Activated CD8-positive, alpha-beta T cell treated with anti-CD3 and anti-CD28 coated beads for 36 hours (primary cell): ENCODE measurements around the gene LBP. TPM values are rescaled to one million over a fixed set of nuclear protein-coding genes. Genes with fewer than 3 reads are reported as not detected.

Experiments
- ATAC-seq: fragments of 200-7000 bp; cut with Tn5 transposase; one replicate; pipeline ENCODE4 v1.10.0; 2021; ENCODE audit warnings: mild to moderate bottlenecking, moderate library complexity
- CTCF ChIA-PET: fragments of 350-600 bp; sonication (Branson Sonifier 250); formaldehyde crosslinking; loops from one replicate; lab custom pipeline; 2021; ENCODE audit warnings: antibody characterized with exemption; lab: Charles Lee
- POLR2A ChIA-PET: fragments of 350-600 bp; sonication (Branson Sonifier 250); formaldehyde crosslinking; loops from one replicate; lab custom pipeline; 2021; ENCODE audit warnings: antibody characterized with exemption; lab: Charles Lee
- DNase-seq: peaks from one replicate; pipeline ENCODE4 v3.0.0-alpha.2; 2020
- H3K27ac Mint-ChIP-seq: one replicate; pipeline ENCODE4 v1.8.0; 2021; ENCODE audit warnings: mild to moderate bottlenecking, mixed read lengths
- H3K27me3 Mint-ChIP-seq: one replicate; pipeline ENCODE4 v1.8.0; 2021; ENCODE audit warnings: mixed read lengths
- H3K36me3 Mint-ChIP-seq: one replicate; pipeline ENCODE4 v1.8.0; 2021; ENCODE audit warnings: low read depth, mixed read lengths
- H3K4me1 Mint-ChIP-seq: one replicate; pipeline ENCODE4 v1.8.0; 2021; ENCODE audit warnings: low read depth, mixed read lengths
- H3K4me3 Mint-ChIP-seq: one replicate; pipeline ENCODE4 v1.8.0; 2021; ENCODE audit warnings: mild to moderate bottlenecking, moderate library complexity, mixed read lengths
- H3K9me3 Mint-ChIP-seq: one replicate; pipeline ENCODE4 v1.8.0; 2021; ENCODE audit warnings: mixed read lengths
- CTCF ChIP-seq: fragments of 200-600 bp; IDR thresholded peaks from one replicate; pipeline ENCODE4 v1.8.0; 2022; ENCODE audit warnings: antibody characterized with exemption, mild to moderate bottlenecking
- intact Hi-C: fragments of 100-400 bp; cut with micrococcal nuclease; formaldehyde crosslinking; loops from one replicate; pipeline ENCODE4 v1.10.0; 2022
- total RNA-seq, 2 experiments: library from RNA; stranded (reverse); gene quantifications; one replicate each; pipeline ENCODE4 v1.2.3, GENCODE V29; 2021

LBP gene
- total RNA-seq, 2 experiments from 2014 or later = not detected

DNA sequence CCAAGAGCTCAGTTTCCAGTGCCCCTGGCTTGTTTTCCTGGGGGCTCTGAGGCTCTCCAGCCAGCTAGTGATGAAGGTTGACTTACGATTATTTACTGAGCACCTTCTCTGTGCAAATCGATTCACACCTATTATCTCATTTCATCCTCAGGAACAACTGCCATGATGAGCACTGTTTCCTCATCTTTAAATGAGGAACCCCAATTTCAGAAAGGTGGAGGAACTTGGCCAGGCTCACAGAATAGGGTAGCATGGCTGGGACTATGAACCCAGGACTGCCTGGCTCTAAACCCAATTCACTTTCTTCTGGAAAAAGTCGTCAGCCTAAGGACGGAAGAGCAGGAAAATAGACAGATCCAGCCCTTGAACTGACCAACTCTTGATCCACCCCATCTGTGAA, 45.8 kb upstream of the LBP start:
- Mint-ChIP-seq H3K27me3 (peaks cover 32% of the 10 kb centered on the region), H3K27ac (no peak overlapping the region), H3K9me3 (no peaks in the 10 kb centered on the region), H3K36me3 (no peaks in the 10 kb centered on the region), H3K4me3 (no peak overlapping the region), H3K4me1 (peaks cover 10% of the 10 kb centered on the region)
- CTCF ChIA-PET = no interaction called here
- POLR2A ChIA-PET = interaction anchor here (0.8 kb wide), 1 partner anchor 8 kb away, joined by 4 read pairs; no protein-coding TSS in a partner anchor
- ATAC-seq (no peak), DNase-seq (no peak)
- TF ChIP-seq CTCF = no peak
- intact Hi-C loops = no loop called here

DNA sequence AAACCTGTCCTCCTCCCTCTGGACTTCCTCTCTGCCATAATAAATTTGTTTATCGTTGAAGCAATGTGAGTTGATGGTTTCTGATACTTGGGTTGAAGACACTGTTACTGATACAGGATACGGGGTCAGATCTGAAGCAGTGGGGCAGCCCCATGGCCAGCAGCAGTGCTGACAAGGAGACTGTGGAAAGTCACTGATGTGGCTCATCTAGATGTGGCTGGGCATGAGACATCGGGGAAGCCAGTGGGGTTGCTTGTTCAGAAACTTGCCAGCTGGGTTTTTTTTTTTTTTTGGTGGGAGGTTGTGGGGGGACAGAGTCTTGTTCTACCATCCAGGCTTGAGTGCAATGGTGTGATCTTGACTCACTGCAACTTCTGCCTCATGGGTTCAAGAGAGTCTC, 45.0 kb upstream of the LBP start:
- Mint-ChIP-seq H3K4me1 (peaks cover 10% of the 10 kb centered on the region), H3K9me3 (no peaks in the 10 kb centered on the region), H3K4me3 (no peak overlapping the region), H3K36me3 (no peaks in the 10 kb centered on the region), H3K27me3 (peaks cover 35% of the 10 kb centered on the region), H3K27ac (no peak overlapping the region)
- DNase-seq = peak; percentile 5
- no peak for TF ChIP-seq CTCF
- no peak for ATAC-seq
- ChIA-PET CTCF (no interaction called here), POLR2A (no interaction called here)
- intact Hi-C loops = no loop called here

DNA sequence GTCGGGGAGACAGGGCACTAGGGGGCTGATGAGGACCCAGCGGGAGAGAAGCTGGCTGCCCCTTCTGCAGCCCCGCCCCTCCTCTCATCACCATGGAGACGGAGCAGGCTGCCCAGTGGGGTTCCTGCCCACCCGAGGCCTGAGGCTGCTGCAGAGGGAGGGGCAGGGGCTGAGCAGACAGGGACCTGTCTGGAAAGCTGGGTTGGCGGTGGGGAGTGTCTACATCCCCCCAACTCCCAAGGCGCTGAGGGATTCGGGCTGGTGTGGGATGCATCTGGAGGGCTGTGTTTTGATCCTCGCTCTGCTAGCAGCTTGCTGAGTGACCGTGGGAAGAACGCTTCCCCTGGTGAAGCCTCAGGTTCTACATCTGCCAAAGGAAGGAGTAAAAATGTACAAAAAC, 43.5 kb upstream of the LBP start:
- H3K36me3 Mint-ChIP-seq = no peaks in the 10 kb centered on the region
- ChIA-PET POLR2A (interaction anchor here (0.6 kb wide), 1 partner anchor 59 kb away, joined by 3 read pairs; no protein-coding TSS in a partner anchor), CTCF (interaction anchor here (0.7 to 1.1 kb wide), 2 partner anchors 35 to 81 kb away, joined by 4 read pairs; no protein-coding TSS in a partner anchor)
- H3K4me1 Mint-ChIP-seq = peaks cover 10% of the 10 kb centered on the region
- TF ChIP-seq CTCF = no peak
- intact Hi-C loops = no loop called here
- no peak for DNase-seq
- no peak overlapping the region for H3K4me3 Mint-ChIP-seq
- no peak for ATAC-seq
- H3K9me3 Mint-ChIP-seq = no peaks in the 10 kb centered on the region
- H3K27ac Mint-ChIP-seq = no peak overlapping the region
- peaks cover 38% of the 10 kb centered on the region for H3K27me3 Mint-ChIP-seq

- intact Hi-C loops = no loop called here
- Mint-ChIP-seq H3K27me3 (peaks cover 38% of the 10 kb centered on the region), H3K9me3 (no peaks in the 10 kb centered on the region), H3K36me3 (no peaks in the 10 kb centered on the region), H3K27ac (no peak within 1 kb of the TSS), H3K4me3 (no peak within 1 kb of the TSS), H3K4me1 (peaks cover 10% of the 10 kb centered on the region)
- ATAC-seq (no peak), DNase-seq (peak; percentile 13)
- POLR2A ChIA-PET = no interaction called here
- CTCF ChIA-PET = interaction anchor here (1.4 kb wide), 1 partner anchor 62 kb away, joined by 3 read pairs; no protein-coding TSS in a partner anchor
- no peak for TF ChIP-seq CTCF
These were observed 42.3 kb upstream of the LBP start, which contains the start of gene BPI for GRCh38 chr20:38303908-38304379. TSS of gene BPI (plus strand) at chr20:38304156. CDS start at chr20:38304224, 68 bp downstream.

DNA sequence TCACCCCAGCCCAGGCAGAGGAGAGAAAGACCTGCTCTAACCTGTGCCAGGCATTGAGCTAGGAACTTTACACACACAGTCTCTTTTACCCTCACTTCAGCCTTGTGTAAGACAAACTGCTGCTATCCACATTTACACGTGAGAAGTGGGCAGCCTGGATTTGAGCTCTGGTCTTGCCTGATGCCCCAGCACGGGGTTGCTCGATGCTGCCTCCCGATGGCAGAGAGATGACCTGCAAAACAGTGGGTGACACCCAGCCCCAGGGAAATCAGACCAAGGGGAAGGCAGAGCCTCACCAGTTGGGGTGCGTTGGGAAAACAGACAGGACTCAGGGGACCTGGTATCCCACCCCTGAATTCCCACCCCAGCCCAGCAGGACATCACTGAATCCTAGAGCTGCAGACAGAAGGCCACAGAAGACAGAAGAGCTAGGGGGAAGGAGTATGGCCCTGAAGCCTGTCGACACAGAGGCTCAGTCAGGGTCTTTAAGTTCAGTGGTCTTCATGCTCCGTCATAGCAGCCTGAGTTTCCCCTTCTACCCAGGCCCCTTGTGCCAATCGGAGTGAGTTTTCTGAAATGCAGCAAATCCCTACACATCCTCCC, 41.3 kb upstream of the LBP start:
- ChIA-PET POLR2A (interaction anchor here (0.7 kb wide), 1 partner anchor 664 kb away, joined by 3 read pairs; no protein-coding TSS in a partner anchor), CTCF (interaction anchor here (0.7 to 1.4 kb wide), 4 partner anchors 25 to 248 kb away, joined by 3 read pairs; no protein-coding TSS in a partner anchor)
- TF ChIP-seq CTCF = peak; percentile 41
- H3K27me3 Mint-ChIP-seq = peaks cover 40% of the 10 kb centered on the region
- no peak overlapping the region for H3K27ac Mint-ChIP-seq
- no peak overlapping the region for H3K4me3 Mint-ChIP-seq
- DNase-seq (peak; percentile 45), ATAC-seq (peak; percentile 27)
- no peaks in the 10 kb centered on the region for H3K36me3 Mint-ChIP-seq
- H3K4me1 Mint-ChIP-seq = peaks cover 10% of the 10 kb centered on the region
- H3K9me3 Mint-ChIP-seq = no peaks in the 10 kb centered on the region
- intact Hi-C loops = no loop called here
